Measurements from ENCODE around the gene TTYH2. TPM values are rescaled to one million over a fixed set of nuclear protein-coding genes. Genes with fewer than 3 reads are reported as not detected.

Gene TTYH2
- polyA plus RNA-seq, 1 of the 3 experiments (the other 2 are of a cell fraction): 16.1 TPM

DNA sequence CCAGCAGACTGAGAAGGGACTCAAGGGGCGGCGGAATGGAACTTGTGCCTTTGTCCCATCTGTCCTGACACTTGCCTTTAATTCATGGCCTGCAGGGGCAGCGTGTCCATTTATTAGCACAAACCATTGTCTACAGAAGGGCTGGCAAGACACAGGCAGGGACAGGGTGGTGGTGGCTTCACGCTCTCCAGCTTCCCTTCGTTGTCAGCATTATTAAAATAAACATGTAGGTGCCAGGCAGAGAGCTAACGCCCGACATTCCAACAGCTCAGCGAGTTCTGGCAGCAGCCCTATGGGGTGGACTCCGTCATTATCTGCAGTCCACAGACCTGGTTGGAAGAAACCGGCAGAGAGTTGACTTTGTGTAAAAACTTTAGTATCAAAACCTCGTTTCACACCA, 77.0 kb downstream of the TTYH2 start (continued):
- TF ChIP-seq FOSL2 (IDR thresholded peaks at IDR 0.05; ENCODE audit: borderline replicate concordance, low read depth): no peak
- no peak for TF ChIP-seq ELF1 (IDR thresholded peaks at IDR 0.05)
- no peak for TF ChIP-seq RFX5 (IDR thresholded peaks at IDR 0.05; ENCODE audit: low read length)
- TF ChIP-seq NRF1 (IDR thresholded peaks at IDR 0.05; ENCODE audit: low read depth, low read length): no peak
- TF ChIP-seq EP300 (IDR thresholded peaks at IDR 0.05; ENCODE audit: borderline replicate concordance in 1 of 2, low read depth in 1 of 2, low read length in 1 of 2): no peak
- TF ChIP-seq, protein P1, sequence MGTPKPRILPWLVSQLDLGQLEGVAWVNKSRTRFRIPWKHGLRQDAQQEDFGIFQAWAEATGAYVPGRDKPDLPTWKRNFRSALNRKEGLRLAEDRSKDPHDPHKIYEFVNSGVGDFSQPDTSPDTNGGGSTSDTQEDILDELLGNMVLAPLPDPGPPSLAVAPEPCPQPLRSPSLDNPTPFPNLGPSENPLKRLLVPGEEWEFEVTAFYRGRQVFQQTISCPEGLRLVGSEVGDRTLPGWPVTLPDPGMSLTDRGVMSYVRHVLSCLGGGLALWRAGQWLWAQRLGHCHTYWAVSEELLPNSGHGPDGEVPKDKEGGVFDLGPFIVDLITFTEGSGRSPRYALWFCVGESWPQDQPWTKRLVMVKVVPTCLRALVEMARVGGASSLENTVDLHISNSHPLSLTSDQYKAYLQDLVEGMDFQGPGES (IDR thresholded peaks at IDR 0.05; ENCODE audit: low read depth, low read length): no peak
- no peak for TF ChIP-seq ZBTB33 (IDR thresholded peaks at IDR 0.05; ENCODE audit: borderline replicate concordance, low read depth)

DNA sequence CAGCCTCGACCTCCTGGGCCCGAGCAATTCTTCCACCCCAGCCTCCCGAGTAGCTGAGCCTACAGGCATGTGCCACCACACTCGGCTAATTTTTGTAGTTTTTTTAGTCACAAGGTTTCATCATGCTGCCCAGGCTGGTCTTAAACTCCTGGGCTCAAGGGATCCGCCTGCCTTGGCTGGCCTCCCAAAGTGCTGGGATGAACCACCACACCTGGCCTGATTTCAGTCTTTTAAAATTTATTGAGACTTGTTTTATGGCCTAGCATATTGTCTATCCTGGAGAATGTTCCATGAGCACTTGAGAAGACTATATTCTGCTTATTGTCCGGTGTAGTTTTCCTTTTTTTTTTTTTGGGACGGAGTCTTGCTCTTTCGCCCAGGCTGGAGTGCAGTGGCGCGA, 79.1 kb downstream of the TTYH2 start:
- no peaks in the 10 kb centered on the region for H4K20me1 ChIP-seq (ENCODE audit: insufficient read depth)
- H2AFZ ChIP-seq (ENCODE audit: low read depth): no peak overlapping the region
- TF ChIP-seq SIN3A (IDR thresholded peaks at IDR 0.05; ENCODE audit: borderline replicate concordance, low read depth, low read length) (no peak), MXI1 (IDR thresholded peaks at IDR 0.05; ENCODE audit: low read depth, low read length) (no peak), TAF1 (IDR thresholded peaks at IDR 0.05; ENCODE audit: borderline replicate concordance, low read depth, low read length) (no peak), FOXJ3 (CRISPR knock-in tag; IDR thresholded peaks at IDR 0.05) (no peak), GATA2 (CRISPR knock-in tag; IDR thresholded peaks at IDR 0.05) (no peak)
- TF ChIP-seq, protein P1 (IDR thresholded peaks at IDR 0.05; ENCODE audit: low read depth, low read length): no peak
- DNase-seq: no peak
- no peaks in the 10 kb centered on the region for H3K36me3 ChIP-seq (replicated peaks in 1 of 2; ENCODE audit: control insufficient read depth in 1 of 2, insufficient read depth in 2 of 2, low read length in 1 of 2)
- H3K79me2 ChIP-seq (ENCODE audit: insufficient read depth): no peaks in the 10 kb centered on the region
- ChIA-PET POLR2A (no interaction called here), CTCF (interaction anchor here (0.6 kb wide), 1 partner anchor 83 kb away, joined by 3 read pairs; no protein-coding TSS in a partner anchor)
- peaks cover 0 to 3% of the 10 kb centered on the region in 2 experiments; a peak in 1 of 4 replicates for H3K4me1 ChIP-seq (ENCODE audit: control insufficient read depth in 1 of 2, insufficient read depth in 2 of 2, low read depth in 1 of 2, low read length in 1 of 2)
- H3K9me2 ChIP-seq: no peaks in the 10 kb centered on the region
- no peak overlapping the region for H3K27ac ChIP-seq (ENCODE audit: low read depth in 2 of 2, low read length in 1 of 2)
- H3K9me3 ChIP-seq: peaks cover 4% of the 10 kb centered on the region; the same call in 1 of the 2 replicates
- no peaks in the 10 kb centered on the region for H3F3A ChIP-seq (replicated peaks; ENCODE audit: insufficient read depth)
- H3K27me3 ChIP-seq (ENCODE audit: insufficient read depth): no peaks in the 10 kb centered on the region
- H3K9ac ChIP-seq: no peak overlapping the region
- no peak overlapping the region for H3K4me2 ChIP-seq
- no peak overlapping the region for H3K4me3 ChIP-seq (ENCODE audit: low read depth in 2 of 2, low read length in 1 of 2)
- WGBS (ENCODE audit: low lambda C conversion rate): 65% methylated on average over 10 of the region's 10 CpGs

Measured in SK-N-SH (cell line).